Stimulated activated CD8-positive, alpha-beta memory T cell treated with anti-CD3 and anti-CD28 coated beads, Interleukin-4, amount 100 ng/mL, for 24 hours (primary cell): Measurements from ENCODE around the gene ALDH1B1.
"Not testable (repeated sequence)": the region's sequence is repeated elsewhere in the genome, so short reads cannot be mapped to it uniquely, and the experiment has no call there.

ENCODE experiments used
- DNase-seq: peaks from one replicate; pipeline ENCODE4 v3.0.0-alpha.2; 2020; ENCODE audit warnings: low read depth

ALDH1B1 gene

DNA sequence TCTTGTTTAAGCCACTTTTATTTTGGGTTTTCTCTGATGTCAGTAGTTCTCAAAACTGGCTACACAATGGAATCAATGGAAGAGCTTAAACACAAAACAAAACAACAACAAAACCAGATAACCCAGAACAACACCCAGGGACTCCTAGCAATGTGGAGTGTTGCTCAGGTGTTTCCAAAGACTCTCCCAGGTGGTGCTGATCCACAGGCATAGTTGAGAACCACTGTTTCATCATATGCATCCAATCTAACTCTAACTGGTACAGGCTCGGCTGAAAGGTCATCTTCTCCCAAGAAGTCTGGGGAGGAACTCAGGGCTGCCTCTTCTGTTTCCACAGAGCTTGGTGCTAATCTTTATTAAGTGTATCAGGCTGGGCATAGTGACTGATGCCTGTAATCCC, 5.4 kb upstream of the ALDH1B1 start:
- DNase-seq: no peak

DNA sequence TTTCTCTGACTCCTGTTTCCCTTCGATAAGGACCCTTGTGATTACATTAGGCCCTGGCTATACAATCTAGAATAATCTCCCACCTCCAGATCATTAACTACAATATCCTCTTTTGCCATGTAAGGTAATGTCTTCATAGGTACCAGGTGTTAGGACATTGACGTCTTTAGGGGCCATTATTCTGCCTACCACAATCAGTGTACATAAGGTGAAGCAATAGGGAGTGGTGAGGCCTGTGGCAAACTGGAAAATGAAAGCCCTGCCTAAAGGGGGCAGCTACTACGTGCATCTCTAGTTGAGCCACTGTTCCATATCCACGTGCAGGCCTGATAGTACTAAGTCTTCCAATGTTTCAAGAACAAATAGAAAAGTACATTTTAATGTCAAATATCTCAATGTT, 4.8 kb upstream of the ALDH1B1 start:
- no peak for DNase-seq

DNA sequence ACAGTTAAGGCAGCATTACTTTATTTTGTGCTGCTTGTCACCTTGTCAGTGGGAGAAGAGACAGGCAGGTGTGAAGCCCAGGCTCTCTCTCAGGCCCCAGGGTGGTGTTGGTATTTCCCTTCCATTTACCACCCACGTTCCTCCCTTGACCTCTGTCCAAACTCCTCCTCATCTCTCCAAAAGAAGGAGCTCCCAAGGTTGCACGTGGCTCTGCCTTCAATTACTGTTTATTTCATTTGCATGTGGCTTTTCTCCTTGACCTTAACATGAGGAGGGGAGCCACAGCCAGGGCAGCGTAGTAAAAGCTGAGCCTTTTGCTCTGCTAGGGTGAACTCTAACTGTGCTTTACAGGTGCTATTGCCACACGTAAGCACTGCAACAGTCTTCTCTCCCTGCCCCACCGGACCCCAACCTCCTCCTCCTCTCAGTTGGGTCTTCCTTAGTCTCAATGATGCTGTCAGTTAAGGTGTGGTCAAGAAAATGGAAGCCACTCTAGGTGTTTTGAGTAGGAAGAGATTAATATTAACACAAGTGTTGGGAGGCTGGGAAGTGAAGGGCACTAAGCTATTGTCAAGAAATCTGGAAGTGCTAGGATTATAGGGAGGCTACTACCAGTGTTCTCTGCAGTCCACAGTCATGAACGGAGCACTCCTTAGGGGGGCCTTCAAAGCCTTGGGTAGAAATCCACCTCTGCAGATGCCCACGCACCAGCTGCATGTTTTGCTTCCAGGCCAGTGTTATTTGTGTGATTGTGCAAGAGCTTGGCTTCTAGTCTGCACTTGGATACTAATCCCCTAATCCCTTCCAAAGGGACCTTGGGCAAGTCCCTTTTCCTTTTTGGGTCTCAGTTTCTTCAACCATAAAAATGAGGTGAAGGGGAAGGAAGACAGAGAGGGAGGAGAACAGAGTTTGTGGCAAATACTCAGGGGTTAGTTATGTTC, 3.9 kb upstream of the ALDH1B1 start:
- no peak for DNase-seq

DNA sequence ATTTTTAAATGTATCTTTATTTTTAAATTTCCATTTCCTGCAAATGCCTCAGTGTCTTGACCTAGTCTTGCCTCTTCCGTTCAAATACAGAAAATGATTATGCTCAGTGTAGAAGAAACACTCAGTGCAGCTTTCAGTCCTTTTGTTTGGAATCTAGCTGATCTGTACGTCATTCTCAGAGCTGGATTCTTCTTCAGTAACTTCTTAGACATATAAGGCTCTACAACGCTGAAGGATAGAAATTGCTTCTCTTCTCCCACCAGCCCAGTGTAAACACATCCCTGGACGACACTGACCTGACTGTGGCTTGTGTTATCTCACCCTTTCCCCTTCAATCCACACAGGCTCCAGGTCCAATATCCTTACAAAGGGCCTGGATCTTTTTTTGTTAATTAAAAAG, 3.2 kb upstream of the ALDH1B1 start:
- DNase-seq: no peak

DNA sequence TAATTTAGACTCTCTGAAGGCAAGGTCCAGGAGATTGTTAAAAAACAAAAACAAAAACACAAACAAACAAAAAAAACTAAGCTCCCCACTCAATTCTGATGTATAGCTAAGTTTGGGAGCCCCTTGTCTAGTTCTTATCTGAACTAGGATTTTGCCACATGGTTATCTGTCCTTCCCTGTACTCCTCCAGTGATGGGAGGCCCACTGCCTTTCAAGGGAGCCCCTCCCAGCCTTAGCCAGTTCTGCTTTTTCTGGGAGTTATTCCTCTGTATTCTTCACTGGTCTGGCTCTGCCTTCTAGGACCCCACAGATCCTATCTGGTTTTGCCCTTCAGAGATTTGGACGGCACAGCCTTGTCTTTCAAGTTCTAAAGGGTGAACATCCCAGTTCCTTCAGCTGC, 2.1 kb upstream of the ALDH1B1 start:
- no peak for DNase-seq

DNA sequence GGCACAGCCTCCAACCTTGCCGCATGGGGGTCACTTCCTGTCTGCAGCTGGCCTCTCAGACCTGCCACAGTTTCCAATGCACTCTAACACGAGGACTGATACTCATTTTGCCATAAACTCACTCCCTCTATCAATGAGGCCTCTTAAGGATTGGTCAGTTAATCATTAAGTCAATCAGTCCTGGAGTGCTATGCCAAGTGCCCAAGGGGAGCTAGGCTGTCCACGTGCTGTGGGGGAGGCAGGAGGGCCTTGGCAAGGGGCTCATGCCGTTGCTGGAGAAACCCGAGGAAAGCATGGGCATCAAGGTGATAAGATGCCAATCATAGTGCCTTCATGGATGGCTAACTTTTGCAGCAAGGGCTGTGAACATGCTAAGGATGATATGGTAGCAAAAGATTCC, 1.7 kb upstream of the ALDH1B1 start:
- no peak for DNase-seq

DNA sequence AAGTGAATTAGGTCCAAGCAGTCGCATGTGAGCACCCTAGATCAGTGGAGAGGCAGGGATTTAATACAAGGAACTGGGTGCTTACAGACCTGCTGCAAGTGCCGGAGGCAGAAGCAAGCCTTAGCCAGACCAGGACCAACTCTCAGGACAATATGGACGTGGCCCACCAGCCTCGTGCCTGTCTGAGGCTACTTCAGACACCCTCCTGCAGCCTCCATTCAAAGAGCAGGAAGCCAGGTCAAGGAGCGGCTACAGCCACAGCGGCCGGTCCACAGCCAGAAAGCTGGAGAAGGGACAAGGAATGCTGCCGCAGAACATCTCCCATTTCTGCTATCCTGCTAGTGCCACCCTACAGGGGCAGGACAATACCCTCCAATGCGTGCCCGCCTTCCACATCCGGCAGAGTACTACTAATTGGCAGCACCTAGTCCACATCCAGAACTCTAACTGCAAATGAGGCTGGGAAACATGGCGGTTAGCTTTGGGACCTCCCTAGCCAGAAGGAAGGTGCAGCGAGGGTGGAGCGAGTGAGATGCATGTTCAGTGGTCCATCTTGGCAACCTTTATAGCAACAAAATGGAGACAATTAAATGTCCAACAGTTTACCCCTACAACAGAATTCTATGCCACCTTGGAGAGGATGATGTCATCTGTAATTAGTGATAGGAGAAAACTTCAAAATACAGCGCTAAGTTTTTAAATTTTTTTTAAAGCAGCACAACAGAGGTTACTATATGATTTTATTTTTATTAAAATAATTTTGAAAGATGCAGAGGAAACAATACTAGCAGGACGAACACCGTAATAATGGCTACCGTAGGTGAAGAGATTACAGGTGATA, 1.0 kb upstream of the ALDH1B1 start:
- no peak for DNase-seq

DNA sequence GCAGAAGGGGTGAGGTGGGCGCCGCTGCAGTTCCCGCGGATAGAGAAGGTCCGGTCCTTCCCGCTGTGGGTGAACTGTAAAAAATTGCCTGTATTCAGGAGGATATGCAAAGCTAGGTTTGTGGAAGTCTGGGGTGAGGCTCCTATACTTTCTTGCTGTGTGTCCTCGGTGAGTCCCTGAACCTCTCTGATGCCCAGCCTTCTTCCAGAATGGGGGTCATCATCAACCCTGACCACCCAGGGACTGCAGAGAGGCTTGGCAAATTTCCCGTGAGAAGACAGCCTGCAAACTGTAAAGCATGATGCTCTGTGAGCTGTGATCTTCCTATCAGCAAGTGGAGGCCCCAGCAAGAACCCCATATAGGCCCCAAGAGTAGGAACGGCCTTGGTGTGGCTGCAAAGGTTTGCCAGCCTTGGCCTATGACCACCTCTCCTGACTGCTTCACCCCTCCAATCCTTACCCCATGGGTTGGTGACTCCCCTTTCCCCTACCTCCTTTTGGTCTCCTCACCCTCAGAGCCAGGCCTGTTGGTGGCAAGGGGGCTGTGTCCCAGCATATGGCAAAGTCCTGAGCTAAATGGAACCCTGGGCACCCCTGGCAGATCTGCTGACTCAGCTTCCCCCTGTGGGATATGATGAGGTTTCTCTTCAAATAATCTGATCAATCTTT, 760 bp downstream of the ALDH1B1 start:
- DNase-seq: no peak

DNA sequence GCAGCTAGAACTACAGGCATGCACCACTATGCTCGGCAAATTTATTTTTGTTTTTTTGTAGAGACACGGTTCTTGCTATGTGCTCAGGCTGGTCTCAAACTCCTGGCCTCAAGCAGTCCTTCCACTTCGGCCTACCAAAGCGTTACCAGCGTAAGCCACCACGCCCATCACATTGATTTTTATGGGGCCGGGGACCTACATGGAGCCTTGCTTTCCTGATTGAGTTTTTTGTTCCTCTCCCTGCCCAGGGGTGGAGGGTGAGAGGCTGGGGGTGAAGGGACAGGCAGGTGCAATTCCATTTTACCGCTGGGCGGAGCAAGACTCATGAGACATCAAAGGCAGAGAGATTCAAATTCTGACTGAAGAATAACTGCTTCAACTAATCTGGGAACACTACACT, 1.9 kb downstream of the ALDH1B1 start:
- DNase-seq: no peak

DNA sequence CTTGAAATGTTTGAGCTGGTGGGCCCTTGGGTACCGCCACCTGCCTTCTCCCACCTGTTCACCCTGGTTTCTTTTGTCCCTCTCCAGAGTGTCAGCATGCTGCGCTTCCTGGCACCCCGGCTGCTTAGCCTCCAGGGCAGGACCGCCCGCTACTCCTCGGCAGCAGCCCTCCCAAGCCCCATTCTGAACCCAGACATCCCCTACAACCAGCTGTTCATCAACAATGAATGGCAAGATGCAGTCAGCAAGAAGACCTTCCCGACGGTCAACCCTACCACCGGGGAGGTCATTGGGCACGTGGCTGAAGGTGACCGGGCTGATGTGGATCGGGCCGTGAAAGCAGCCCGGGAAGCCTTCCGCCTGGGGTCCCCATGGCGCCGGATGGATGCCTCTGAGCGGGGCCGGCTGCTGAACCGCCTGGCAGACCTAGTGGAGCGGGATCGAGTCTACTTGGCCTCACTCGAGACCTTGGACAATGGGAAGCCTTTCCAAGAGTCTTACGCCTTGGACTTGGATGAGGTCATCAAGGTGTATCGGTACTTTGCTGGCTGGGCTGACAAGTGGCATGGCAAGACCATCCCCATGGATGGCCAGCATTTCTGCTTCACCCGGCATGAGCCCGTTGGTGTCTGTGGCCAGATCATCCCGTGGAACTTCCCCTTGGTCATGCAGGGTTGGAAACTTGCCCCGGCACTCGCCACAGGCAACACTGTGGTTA, 3.3 kb downstream of the ALDH1B1 start:
- DNase-seq: no peak

DNA sequence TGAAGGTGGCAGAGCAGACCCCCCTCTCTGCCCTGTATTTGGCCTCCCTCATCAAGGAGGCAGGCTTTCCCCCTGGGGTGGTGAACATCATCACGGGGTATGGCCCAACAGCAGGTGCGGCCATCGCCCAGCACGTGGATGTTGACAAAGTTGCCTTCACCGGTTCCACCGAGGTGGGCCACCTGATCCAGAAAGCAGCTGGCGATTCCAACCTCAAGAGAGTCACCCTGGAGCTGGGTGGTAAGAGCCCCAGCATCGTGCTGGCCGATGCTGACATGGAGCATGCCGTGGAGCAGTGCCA, 3.8 kb downstream of the ALDH1B1 start:
- no peak for DNase-seq

DNA sequence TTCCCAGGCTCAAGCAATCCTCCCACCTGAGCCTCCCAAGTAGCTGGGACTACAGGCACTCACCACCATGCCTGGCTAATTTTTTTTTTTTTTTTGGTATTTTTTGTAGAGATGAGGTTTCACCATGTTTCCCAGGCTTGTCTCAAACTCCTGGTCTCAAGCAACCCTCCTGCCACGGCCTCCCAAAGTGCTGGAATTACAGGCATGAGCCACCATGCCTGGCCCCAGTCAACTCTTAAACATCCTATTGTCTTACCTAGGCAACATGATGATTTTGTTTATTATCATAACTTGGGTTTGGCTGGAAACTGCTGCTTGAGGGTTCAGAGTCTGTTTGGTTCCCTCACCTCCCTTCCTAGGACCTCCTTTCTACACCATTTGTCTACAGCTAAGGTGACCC, 6.7 kb downstream of the ALDH1B1 start:
- DNase-seq: not testable (repeated sequence)

DNA sequence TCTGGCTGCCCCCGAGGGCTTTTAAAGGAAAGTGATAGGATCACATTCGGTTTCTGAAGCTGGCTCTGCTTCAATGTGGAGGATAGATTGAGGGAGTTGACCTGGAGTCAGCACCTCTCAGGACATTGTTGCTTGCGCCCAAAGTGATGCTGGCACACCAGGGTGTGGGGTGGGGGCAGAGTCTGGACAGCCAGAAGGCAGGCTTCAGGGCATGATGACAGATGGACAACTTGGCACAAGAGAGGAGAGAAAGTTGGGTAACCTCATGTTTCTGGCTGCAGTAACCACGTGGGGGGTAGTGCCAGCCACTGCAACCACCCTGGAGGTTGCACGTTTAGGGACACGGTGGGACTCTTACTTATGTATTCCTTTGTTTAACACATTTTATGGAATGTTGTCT, 9.5 kb downstream of the ALDH1B1 start:
- DNase-seq: no peak

DNA sequence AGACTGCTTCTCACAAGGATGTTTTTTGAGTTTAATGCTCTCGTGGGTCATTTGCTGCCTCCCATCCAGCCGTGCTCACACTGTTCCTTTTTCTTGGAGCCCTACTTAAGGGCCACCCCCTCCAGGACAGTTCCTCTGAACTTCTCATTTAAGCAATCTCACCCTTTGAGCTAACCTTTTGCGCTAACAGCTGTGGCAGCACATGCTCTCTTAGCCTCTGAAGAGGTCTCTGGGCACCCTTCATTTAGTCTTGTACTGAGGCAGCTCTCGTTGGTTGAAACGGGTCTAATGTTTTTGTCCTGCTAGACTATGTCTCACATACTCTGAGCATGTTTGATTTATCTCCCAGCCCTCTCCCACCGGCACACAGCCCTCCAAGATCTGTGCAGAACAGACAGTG, 11.8 kb downstream of the ALDH1B1 start:
- DNase-seq: no peak

DNA sequence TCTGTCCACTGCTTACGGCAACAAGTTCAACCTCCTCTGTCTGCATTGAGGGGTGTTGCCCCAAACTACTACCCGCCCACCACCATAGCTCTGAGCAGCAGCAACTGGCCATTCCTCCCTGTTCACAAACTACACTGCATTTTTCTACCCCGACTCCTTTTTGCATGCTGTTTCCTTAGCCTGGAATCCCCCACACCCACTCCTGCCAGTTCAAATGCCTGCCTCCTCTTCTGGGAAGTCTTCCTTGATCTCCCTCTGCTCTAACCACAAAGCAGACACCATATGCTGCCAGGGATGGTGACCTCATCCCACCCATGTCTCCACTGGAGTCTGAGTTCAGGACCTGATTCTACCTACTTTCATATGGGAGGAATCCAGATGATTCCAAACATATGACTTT, 13.3 kb downstream of the ALDH1B1 start:
- no peak for DNase-seq

DNA sequence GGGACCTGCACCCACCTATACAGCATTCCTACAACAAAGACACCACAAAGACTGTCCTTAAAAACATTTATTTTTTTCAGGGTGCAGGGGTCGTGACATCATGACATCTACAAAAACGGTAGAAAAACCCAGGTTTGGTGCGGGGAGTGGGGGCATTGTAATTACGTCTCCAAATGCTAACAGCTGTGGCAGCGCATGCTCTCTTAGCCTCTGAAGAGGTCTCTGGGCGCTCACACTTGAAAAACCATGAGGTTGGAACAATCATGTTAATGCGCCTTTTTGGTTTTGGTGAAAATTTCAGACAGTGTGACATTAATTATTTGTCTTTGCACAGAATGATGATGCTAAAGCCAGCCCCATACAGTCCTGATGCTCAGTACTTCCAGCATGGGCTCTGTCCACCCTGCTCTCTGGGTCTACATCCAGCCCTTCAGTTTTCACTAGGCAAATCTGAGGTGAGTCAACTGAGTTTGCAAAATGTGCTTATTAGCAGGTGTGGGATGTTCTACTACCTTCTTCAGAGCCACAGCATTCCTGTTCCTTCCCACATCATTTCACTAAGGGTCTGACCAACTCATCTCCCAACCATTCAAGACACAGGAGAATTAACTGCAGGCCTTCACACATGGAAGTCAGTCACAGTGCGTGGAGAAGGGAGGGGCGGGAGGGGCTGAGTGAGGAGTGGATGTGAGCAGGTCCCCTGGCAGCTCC, 14.1 kb downstream of the ALDH1B1 start:
- DNase-seq: no peak

DNA sequence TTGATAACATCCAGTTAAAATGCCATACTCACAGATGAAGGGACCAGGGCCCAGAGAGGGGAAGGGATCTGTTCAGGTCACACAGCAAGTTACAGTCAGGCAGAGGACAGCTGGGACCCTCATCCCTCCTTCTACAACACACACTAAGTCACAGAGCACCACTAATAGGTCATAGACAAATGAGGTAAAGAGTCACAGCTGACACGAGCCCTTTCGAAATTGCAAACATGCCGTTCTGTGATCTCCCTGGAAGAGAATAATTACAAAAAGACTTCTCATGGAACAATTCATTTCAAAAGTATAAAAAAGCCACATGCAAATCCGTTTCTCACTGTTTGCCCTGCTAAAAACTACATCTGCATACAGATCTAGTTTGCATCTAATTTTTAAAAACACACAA, 16.2 kb downstream of the ALDH1B1 start:
- no peak for DNase-seq

DNA sequence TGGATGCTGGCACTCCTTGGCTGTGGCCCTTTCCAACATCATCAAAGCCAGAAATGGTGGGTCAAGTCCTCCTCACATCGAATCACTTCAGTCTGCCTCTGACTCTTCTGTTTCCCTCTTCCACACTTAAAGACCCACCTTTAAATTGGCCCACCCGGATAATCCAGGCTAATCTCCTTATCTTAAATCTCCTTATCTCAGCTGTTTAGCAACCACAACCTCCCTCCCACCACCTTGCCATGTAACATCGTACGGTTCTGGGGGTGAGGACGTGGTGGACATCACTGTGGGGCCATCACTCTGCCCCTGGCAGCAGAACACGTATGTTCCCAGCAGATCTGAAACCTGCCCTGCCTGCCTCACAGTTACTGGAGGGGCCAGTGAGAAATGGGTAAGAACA, 20.2 kb downstream of the ALDH1B1 start:
- DNase-seq: no peak

DNA sequence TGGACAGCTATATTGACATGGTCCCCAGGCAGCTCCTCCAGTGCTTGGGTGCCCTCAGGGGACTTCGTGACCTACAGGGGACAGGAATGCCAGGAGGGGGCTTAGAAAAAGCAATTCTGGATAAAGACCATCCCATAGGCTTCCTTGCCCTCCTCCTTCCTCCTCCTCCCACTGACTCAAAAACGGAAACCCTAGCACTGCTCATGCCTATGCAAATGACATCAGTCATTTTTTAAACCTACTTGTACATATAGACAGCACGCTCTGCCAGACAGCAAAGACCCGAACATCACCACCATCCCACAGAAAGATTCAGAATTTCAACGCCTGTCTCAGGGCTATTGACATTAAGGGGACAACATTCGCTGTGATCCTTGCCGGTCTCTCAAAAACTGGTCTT, 20.8 kb downstream of the ALDH1B1 start:
- DNase-seq: no peak

DNA sequence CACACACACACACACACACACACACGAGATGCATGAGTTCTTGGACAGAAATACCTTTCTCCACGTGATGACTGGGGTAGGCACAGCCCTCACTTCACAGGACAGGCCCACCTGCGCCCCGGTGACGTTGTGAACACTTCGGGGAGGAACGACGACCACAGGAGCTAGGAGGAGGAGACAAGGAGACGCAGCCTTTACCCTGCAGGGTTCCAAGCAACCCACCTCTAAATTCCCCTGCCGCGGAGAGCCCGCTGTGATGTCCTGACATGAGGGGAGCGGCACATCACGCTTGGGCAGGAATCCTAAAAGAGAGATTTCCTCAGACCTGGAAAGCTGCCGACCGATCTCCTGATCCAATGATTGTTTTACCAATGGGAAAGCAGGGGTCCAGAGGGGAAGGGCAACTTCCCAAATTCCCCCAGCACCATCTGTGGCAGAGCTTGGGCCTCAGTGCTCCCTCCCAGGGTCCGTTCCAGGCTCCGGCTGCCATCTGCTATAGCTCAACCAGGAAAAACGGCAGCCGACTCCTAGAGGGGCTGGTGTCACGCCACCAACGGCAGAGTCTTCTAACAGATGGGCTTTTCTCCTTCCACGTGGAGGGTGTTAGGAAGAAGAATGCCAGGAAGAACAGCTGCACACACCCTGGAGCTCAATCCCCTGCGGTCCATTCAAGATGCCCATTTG, 21.7 kb downstream of the ALDH1B1 start:
- no peak for DNase-seq

DNA sequence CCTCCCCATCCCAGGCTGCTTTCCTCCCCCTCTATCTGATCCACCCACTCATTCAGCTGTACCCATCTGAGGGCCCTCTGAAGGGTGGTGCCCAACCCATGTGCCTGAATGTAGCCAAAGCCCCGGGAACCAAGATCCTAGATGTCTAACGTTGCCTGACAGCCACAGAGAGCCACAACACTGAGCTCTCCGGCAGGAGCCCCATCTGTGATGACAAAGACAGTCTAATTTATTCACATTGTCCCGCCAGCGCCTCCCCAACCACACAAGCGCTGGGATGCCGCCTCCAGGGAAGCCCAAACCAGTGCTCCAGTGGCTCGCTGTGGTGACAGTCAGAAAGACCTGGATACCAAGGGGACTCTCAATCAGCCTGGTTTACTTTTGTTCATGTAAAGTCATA, 23.4 kb downstream of the ALDH1B1 start:
- DNase-seq: no peak
